ENCODE results near the gene LCN9.

DNA sequence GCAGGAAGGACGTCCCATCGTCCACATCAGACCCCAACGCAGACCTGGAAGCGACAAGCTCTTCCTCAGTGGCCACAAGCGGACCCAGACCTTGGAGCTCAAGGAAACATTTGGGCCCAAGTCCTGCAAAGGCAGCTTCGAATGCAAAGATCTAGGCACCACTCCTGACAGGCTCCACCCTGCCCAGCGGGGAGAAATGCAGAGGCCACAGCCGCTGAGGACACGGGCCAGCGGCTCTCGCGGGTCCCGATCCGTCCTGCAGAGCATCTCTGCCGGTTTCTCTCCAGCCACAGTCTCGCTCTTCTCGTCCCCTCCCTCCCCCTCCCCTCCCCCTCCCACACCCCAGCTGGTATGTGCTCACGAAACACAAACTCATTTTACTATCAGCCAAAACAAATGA, 31.3 kb downstream of the LCN9 start:
- TF ChIP-seq, protein P1, sequence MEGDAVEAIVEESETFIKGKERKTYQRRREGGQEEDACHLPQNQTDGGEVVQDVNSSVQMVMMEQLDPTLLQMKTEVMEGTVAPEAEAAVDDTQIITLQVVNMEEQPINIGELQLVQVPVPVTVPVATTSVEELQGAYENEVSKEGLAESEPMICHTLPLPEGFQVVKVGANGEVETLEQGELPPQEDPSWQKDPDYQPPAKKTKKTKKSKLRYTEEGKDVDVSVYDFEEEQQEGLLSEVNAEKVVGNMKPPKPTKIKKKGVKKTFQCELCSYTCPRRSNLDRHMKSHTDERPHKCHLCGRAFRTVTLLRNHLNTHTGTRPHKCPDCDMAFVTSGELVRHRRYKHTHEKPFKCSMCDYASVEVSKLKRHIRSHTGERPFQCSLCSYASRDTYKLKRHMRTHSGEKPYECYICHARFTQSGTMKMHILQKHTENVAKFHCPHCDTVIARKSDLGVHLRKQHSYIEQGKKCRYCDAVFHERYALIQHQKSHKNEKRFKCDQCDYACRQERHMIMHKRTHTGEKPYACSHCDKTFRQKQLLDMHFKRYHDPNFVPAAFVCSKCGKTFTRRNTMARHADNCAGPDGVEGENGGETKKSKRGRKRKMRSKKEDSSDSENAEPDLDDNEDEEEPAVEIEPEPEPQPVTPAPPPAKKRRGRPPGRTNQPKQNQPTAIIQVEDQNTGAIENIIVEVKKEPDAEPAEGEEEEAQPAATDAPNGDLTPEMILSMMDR (conservative IDR thresholded peaks at IDR 0.05; ENCODE audit: low read depth, low read length): no peak
- no peak for TF ChIP-seq EZH2 (IDR thresholded peaks at IDR 0.05; ENCODE audit: low read length, unreplicated experiment)
- no peak for TF ChIP-seq EZH2phosphoT487 (IDR thresholded peaks at IDR 0.05; ENCODE audit: borderline replicate concordance, low read length)
